IPS-15b (cell line): ENCODE measurements around the gene STIM1.
"Not testable (repeated sequence)": the region's sequence is repeated elsewhere in the genome, so short reads cannot be mapped to it uniquely, and the experiment has no call there.

Source experiments
- H3K27me3 ChIP-seq: one replicate; pipeline ENCODE4 v1.6.1; 2013; ENCODE audit warnings: low read length; ENCODE audit not compliant: control insufficient read depth, insufficient read depth
- H3K36me3 ChIP-seq: one replicate; pipeline ENCODE4 v1.6.1; 2013; ENCODE audit warnings: low read length; ENCODE audit not compliant: control insufficient read depth, insufficient read depth
- H3K4me1 ChIP-seq: one replicate; pipeline ENCODE4 v1.6.1; 2013; ENCODE audit warnings: mild to moderate bottlenecking, low read length; ENCODE audit not compliant: control insufficient read depth, insufficient read depth
- H3K4me3 ChIP-seq: one replicate; pipeline ENCODE4 v1.5.1; 2013; ENCODE audit warnings: low read depth, low read length
- H3K9ac ChIP-seq: one replicate; pipeline ENCODE4 v1.6.1; 2013; ENCODE audit warnings: low read depth, mild to moderate bottlenecking, low read length
- H3K9me3 ChIP-seq: one replicate; pipeline ENCODE4 v1.6.1; 2013; ENCODE audit warnings: mild to moderate bottlenecking, low read length; ENCODE audit not compliant: control insufficient read depth, insufficient read depth

STIM1 gene

DNA sequence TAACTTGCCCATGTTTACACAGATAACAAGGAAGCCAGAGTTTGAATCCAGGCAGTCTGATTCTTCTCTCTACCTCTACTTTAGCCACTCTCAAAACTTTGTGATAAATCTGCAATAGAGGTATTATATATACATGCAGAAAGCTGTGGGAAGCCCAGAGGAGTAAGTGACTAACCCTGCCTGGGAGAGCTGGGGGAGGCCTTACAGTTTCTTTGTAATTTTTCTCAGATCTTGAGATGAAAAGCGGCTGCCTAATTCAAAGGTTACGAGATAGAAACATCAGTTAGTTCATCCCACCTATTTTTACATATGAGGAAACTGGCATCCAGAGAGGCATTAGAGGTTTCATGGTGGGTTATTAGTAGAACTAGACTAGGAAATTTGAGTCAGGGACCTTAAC, 4.9 kb downstream of the STIM1 start:
- Histone ChIP-seq H3K27me3 (peaks cover 14% of the 10 kb centered on the region), H3K9ac (no peak overlapping the region), H3K36me3 (no peaks in the 10 kb centered on the region), H3K9me3 (no peaks in the 10 kb centered on the region), H3K4me3 (no peak overlapping the region), H3K4me1 (peaks cover 14% of the 10 kb centered on the region)

DNA sequence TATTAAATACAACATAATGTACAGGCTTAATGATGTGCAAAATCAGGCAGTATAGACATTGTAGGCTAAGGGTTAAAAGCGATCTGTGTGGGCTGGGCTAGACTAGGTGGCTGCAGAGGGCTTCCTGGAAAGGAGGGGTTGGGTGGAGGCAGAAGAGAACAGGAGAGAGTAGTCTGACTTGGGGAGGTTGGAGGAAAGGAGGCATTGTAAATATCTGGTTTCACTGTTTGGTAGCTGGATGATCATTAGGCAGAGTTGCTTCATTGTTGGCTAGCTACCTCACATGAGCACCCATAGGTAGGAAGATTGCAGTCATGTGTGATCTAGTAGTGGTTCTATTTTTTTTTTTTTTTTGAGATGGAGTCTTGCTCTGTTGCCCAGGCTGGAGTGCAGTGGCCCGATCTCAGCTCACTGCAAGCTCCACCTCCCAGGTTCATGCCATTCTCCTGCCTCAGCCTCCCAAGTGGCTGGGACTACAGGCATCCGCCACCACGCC, 5.5 kb downstream of the STIM1 start:
- Histone ChIP-seq H3K27me3 (peaks cover 14% of the 10 kb centered on the region), H3K4me1 (peaks cover 14% of the 10 kb centered on the region)
- H3K9me3 ChIP-seq, H3K9ac ChIP-seq, H3K36me3 ChIP-seq, H3K4me3 ChIP-seq: not testable (repeated sequence)

DNA sequence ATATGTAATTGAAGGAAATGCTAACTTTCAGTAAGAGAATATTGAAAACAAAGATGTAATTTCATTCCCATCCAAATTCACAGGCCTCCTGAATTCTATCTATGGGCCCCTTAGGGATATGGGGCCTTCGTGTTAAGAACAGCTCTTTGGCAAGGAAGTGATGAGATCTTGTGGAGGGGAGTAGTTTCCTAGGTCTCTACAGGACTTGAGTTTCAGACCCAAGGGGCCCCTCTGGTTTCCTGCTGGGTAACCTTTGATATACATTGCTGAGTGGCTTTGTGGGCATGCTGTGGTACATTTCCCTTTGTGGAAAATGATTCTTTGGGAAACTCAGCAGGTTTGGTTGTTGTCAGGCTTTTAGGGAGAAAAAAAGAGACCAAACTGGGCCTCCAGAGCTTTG, 6.2 kb downstream of the STIM1 start:
- Histone ChIP-seq H3K27me3 (peaks cover 7% of the 10 kb centered on the region), H3K4me1 (peaks cover 9% of the 10 kb centered on the region), H3K9me3 (no peaks in the 10 kb centered on the region), H3K9ac (no peak overlapping the region), H3K4me3 (no peak overlapping the region), H3K36me3 (no peaks in the 10 kb centered on the region)

DNA sequence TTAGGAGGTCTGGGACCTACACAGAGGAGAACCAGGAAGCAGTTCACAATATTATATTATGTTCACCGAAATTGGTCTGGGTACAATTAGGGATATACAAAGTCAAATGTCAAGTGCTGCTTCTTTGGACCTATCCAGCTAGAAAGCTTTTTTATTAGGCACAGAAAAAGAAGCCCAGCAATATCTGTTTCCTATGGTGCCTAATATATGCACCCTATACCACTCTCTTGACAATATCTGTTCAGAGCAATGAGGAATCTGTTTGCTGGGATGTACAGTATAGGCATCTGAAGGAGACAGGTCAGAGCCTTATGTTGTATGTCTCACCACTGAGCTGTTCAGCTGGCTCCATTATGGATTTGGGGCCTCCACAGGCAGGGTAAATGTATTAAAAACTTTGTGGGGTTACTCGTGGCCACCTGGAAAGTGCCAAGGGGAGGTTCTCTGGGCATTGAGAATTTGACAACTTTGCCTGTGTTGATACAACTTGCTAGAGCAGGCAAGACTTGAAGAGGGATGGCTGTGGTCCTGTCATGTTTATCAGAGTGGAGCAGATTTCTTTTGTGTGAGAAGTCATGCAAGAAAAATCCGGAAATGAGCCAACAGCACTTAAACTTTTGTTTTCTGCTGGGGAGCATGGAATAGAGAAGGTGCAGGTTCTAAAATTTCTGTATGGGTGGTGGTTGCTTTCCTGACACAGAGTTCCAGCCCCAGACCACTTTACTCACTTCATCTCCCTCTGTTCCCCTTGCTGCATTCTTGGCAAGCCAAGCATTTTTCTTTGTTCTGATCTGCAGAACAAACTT, 10.1 kb downstream of the STIM1 start:
- Histone ChIP-seq H3K9ac (no peak overlapping the region), H3K4me1 (peaks cover 5% of the 10 kb centered on the region)

DNA sequence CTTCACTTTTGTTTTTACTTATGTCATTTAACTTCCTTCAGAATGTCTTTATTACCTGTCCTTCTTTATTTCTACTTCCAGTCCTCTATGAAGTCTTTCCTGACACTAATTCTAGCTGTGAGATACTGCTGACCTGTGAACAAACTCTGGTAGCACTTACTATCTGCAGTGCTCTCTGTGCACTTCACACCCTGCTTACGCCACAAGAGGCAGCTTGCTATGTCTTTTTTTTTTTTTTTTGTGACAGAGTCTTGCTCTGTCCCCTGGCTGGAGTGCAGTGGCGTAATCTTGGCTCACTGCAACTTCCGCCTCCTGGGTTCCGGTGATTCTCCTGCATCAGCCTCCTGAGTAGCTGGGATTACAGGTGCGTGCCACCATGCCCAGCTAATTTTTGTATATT, 10.7 kb downstream of the STIM1 start:
- no peaks in the 10 kb centered on the region for H3K36me3 ChIP-seq
- H3K4me1 ChIP-seq, result peaks cover 5% of the 10 kb centered on the region
- no peaks in the 10 kb centered on the region for H3K9me3 ChIP-seq
- H3K4me3 ChIP-seq, result no peak overlapping the region
- no peak overlapping the region for H3K9ac ChIP-seq
- H3K27me3 ChIP-seq, result no peaks in the 10 kb centered on the region

More for the DNA sequence above, 10.1 kb downstream of the STIM1 start:
- Histone ChIP-seq H3K36me3 (no peaks in the 10 kb centered on the region), H3K9me3 (no peaks in the 10 kb centered on the region), H3K4me3 (no peak overlapping the region), H3K27me3 (no peaks in the 10 kb centered on the region)

DNA sequence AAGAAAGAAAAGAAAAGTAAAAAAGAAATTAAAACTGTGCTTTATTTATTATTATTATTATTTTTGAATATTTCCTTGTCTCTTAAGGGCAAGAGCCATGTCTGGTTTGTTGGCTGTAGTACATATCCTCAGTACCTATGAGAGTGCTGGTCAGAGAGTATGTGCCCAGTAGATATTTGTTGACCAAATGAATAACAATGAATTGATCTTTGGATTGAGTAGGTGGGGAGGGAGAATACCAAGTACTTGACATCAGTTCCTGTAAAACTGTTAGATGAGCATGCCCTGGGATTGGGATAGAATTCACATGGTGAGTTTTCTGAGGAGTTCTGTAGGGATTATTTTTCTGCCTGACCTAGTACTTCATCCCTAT, 11.4 kb downstream of the STIM1 start:
- Histone ChIP-seq H3K9ac (no peak overlapping the region), H3K4me1 (peaks cover 5% of the 10 kb centered on the region), H3K36me3 (no peaks in the 10 kb centered on the region), H3K9me3 (no peaks in the 10 kb centered on the region), H3K27me3 (no peaks in the 10 kb centered on the region), H3K4me3 (no peak overlapping the region)

DNA sequence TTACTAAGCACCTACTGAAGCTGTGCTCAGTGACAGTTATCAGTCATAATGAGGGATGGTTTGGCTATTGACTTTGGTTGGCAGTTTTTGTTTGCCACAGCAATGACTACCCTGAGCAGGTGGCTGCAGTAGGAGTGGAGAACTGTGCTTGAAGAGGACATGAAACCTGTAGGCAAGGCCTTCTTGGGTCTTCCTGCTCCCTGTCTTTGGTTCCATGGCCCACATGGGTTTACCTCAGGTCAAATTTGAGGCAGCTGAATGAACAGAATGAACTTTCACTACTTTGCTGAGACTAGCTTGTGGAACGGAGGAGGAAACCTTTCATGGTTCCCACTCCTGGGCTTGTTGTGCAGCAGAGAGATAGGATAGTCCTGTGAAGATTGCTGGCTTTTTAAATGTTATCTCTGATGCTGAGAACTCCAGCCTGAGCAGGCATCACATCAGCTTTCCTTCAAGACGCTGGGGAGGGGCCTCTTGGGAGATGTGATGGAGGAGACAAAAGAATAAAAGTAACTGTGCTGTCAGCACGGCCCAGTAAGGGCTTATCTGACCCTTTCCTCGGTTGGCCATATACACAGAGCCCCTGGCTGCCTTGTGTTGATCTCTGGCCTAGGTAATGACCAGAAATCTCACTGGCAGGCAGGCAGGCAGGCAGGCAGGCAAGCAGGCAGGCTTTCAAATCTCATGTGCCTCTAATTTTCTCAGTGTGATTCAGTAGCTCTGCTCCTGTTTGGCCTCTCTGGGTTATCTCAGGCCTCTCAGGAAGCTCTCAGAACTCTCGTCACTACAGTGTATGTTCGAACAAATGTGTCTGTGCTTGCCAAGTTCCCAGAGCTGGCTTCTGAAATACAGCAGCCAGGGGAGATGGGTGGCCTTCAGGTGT, 12.0 kb downstream of the STIM1 start:
- H3K9ac ChIP-seq, result no peak overlapping the region
- H3K36me3 ChIP-seq, result no peaks in the 10 kb centered on the region
- H3K4me3 ChIP-seq, result no peak overlapping the region
- H3K9me3 ChIP-seq, result no peaks in the 10 kb centered on the region
- no peaks in the 10 kb centered on the region for H3K27me3 ChIP-seq
- H3K4me1 ChIP-seq, result no peaks in the 10 kb centered on the region

DNA sequence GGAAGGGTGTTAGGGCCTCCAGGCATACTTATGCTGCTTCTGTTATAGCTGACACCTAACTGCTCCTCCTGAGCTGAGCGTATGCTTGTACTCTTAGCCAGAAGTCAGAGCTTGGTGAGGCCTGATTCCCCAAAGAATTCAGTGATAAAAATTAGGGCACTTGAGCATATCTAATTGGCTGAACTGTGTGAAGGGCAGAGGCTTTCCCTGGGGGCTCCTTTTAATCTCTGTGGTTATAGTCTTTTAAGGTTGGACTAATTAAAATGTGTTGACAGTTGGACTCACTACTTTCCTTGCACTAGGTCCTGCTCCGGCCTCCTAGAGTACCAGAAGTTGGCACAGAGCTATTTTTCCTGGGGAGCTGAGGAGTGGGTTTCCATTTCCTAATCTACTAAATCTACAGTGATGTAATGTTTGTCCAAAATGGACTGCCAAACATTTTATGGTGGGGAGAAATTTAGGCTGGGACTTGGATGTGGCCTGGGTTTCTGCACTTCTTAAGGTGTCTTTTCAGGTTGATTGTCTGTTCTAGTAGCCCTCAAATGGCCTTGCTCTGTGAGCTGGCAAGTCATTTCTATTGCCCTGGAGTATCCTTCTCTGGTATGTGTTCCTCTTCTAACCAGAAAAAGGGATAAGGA, 18.4 kb downstream of the STIM1 start:
- H3K9me3 ChIP-seq, result no peaks in the 10 kb centered on the region
- no peak overlapping the region for H3K4me3 ChIP-seq
- no peak overlapping the region for H3K9ac ChIP-seq
- no peaks in the 10 kb centered on the region for H3K4me1 ChIP-seq
- no peaks in the 10 kb centered on the region for H3K36me3 ChIP-seq
- no peaks in the 10 kb centered on the region for H3K27me3 ChIP-seq

DNA sequence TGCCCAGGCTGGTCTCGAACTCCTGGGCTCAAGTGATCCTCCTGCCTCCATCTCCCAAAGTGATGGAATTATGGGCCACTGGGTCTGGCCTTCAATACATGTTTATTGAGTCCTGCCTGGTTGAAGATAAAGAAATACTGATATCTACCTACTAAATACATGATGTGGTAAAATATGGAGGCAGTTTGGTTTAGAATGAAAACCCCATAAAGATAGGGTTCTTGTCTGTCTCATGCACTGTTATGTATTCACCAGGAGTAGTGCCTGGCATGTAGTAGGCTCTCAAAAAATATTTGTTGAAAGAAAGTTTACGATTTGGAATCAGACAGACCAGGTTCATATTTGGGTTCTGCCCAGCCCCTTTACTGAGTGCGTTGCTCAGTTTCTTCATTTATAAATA, 21.1 kb downstream of the STIM1 start:
- Histone ChIP-seq H3K4me3 (no peak overlapping the region), H3K4me1 (no peaks in the 10 kb centered on the region)

DNA sequence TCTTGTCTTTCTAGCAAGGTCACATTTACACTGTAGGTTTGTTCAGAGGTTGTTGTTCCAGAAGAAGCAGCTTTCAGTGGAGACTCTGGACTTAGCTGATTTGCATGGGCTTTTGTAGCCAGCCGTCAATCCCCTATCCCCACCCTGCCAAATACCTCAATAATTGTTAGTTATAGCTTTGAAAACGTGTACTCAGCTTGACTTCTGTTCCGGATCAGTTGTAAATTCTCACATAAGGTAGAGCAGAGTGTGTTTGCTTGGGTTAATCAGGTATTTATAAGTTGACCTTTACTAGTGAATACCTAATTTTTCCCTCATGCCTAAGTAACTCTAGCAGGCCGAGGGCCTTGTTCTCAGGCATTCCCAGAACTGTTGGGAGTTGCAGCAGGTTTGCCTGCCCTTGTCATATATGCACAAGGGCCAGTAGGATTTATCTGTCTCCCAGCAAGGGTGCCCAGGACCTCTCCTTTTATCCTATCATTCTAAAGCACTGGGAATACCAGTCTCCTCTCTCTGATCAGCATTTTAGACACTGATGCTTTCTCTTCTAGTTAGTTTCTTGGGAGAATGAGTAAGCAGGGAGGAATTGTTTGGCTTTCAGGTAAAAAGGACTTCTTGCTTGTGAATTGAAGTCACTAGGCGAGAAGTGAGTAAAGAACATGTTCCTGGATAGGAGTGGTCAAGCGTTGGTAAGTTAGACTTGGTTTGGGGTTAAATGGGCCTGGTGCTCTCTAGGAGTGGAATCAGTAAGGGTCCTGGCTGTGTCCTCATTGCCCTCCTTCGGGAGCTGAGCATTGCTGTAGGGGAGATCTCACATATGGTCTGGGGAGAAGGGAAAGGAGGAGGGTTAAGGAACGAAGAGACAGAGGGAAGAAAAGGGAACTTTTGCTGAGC, 22.1 kb downstream of the STIM1 start:
- Histone ChIP-seq H3K9me3 (no peaks in the 10 kb centered on the region), H3K4me1 (no peaks in the 10 kb centered on the region), H3K9ac (no peak overlapping the region), H3K4me3 (no peak overlapping the region), H3K27me3 (no peaks in the 10 kb centered on the region), H3K36me3 (no peaks in the 10 kb centered on the region)

More for the DNA sequence above, 21.1 kb downstream of the STIM1 start:
- H3K36me3 ChIP-seq, result no peaks in the 10 kb centered on the region
- H3K9ac ChIP-seq, result no peak overlapping the region
- H3K9me3 ChIP-seq, result no peaks in the 10 kb centered on the region
- H3K27me3 ChIP-seq, result no peaks in the 10 kb centered on the region

DNA sequence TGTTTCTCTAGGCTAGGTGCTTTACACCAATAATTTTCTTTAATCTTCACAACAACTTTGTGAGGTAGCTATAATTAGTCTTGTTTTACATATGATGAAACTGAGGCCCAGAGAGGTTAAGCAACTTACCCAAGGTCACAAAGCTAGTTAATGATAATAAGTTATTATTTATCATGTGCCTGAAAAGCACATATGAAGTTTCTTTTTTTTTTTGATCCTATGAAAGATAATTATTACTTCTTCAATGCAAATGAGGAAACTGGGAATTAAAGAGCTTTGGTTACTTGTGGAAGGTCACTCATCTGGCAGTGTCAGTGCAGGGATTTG, 22.8 kb downstream of the STIM1 start:
- H3K27me3 ChIP-seq, result no peaks in the 10 kb centered on the region
- H3K9ac ChIP-seq, result no peak overlapping the region
- H3K4me1 ChIP-seq, result no peaks in the 10 kb centered on the region
- H3K36me3 ChIP-seq, result no peaks in the 10 kb centered on the region
- H3K9me3 ChIP-seq, result no peaks in the 10 kb centered on the region
- H3K4me3 ChIP-seq, result no peak overlapping the region
